ENCODE measurements around the gene FBN1.

DNA sequence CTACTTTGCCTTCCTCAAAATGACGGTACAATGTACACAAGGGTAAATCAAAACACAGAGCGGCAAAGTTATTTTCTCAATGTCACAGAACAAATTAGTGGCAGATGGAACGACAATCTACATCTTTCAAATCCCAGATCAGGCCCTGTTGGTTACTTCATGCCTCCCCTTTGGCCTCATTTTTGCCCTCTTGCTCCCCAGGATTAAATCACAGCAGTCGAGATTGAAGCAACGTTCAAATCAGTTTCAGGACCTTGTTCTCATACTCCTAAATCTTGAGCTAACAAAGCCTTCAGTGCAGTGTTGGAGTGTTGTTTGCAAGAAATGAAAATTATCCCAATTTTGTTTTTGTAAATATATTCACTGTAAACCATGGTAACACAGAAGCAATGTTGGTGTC is 91.4 kb downstream of the FBN1 start:
- TF ChIP-seq, protein P1, sequence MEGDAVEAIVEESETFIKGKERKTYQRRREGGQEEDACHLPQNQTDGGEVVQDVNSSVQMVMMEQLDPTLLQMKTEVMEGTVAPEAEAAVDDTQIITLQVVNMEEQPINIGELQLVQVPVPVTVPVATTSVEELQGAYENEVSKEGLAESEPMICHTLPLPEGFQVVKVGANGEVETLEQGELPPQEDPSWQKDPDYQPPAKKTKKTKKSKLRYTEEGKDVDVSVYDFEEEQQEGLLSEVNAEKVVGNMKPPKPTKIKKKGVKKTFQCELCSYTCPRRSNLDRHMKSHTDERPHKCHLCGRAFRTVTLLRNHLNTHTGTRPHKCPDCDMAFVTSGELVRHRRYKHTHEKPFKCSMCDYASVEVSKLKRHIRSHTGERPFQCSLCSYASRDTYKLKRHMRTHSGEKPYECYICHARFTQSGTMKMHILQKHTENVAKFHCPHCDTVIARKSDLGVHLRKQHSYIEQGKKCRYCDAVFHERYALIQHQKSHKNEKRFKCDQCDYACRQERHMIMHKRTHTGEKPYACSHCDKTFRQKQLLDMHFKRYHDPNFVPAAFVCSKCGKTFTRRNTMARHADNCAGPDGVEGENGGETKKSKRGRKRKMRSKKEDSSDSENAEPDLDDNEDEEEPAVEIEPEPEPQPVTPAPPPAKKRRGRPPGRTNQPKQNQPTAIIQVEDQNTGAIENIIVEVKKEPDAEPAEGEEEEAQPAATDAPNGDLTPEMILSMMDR (IDR thresholded peaks at IDR 0.05; ENCODE audit: low read length), result no peak
- TF ChIP-seq EZH2 (optimal IDR thresholded peaks at IDR 0.05; ENCODE audit: low read depth, low read length) (no peak), EZH2phosphoT487 (IDR thresholded peaks at IDR 0.05; ENCODE audit: low read length) (no peak)

Measured in MM.1S (cell line).